Prostate gland (tissue), 2 donors: ENCODE data around the gene AKAP8L. TPM values are rescaled to one million over a fixed set of nuclear protein-coding genes. Genes with fewer than 3 reads are reported as not detected.
"Not testable (repeated sequence)": the region's sequence is repeated elsewhere in the genome, so short reads cannot be mapped to it uniquely, and the experiment has no call there.

Source experiments
- DNase-seq: peaks from one replicate; pipeline ENCODE4 v3.0.0-alpha.2; 2019; ENCODE audit warnings: low spot score
- H3K27ac ChIP-seq, 2 donors: fragments of 200-600 bp; sonication (generic); 2 replicates each; pipeline ENCODE4 v1.5.1; 2017 to 2019
- H3K27me3 ChIP-seq: fragments of 200-600 bp; sonication (generic); replicated peaks from 2 replicates; pipeline ENCODE4 v1.5.1; 2019; ENCODE audit not compliant: insufficient read depth
- H3K36me3 ChIP-seq, 2 donors: fragments of 200-600 bp; sonication (generic); 1 replicate in 1 of 2; 2 replicates in 1 of 2; pipeline versions ENCODE4 v1.5.1 to v1.8.1; 2017 to 2019
- H3K4me1 ChIP-seq: fragments of 200-600 bp; sonication (generic); replicated peaks from 2 replicates; pipeline ENCODE4 v1.5.1; 2019
- H3K4me3 ChIP-seq, 2 donors: fragments of 200-600 bp; sonication (generic); 2 replicates each; pipeline ENCODE4 v1.5.1; 2017 to 2019
- H3K9me3 ChIP-seq: fragments of 200-600 bp; sonication (generic); 2 replicates; pipeline ENCODE4 v1.5.1; 2017
- POLR2A ChIP-seq: fragments of 450-650 bp; IDR thresholded peaks from one replicate; pipeline ENCODE4 v1.6.1; 2016; ENCODE audit warnings: antibody characterized with exemption, mild to moderate bottlenecking
- POLR2AphosphoS5 ChIP-seq: sonication (generic); formaldehyde crosslinking; IDR thresholded peaks from one replicate; pipeline ENCODE4 v1.6.1; 2017; ENCODE audit warnings: antibody characterized with exemption
- WGBS: methylation state at CpG from one replicate; pipeline ENCODE4 v1.1.5; 2018; 5-methylcytosine and 5-hydroxymethylcytosine counted together
- intact Hi-C: fragments of 100-400 bp; cut with DNase I; formaldehyde crosslinking; loops from one replicate; pipeline ENCODE4 v1.14.2; 2022
- microRNA counts, 2 donors: library from miRNA; unstranded; fragments of <30 nt; microRNA quantifications; one replicate each; lab custom pipeline; 2016 to 2017
- microRNA-seq: library from miRNA; unstranded; fragments of <30 nt; microRNA quantifications from one replicate; pipeline ENCODE4, GENCODE V29; 2016
- small RNA-seq, 2 donors: library from RNA; depleted of rRNA; stranded (forward); fragments of <200 nt; gene quantifications; one replicate each; pipeline ENCODE3, GENCODE V24; 2016
- total RNA-seq, 2 donors: library from RNA; depleted of rRNA; stranded (reverse); fragments of >200 nt; gene quantifications; one replicate each; pipeline ENCODE4 v1.1.0, GENCODE V29; 2016
- TF ChIP-seq, protein P1 (sequence below), 4 experiments: fragments of 200-600 bp in 2 of 4; fragments of 450-650 bp in 2 of 4; sonication (generic) in 2 of 4; IDR thresholded peaks; 1 replicate in 3 of 4; 2 replicates in 1 of 4; pipeline ENCODE4 v1.5.1; 2016 to 2019; ENCODE audit warnings: antibody characterized with exemption in 4 of 4, mild to moderate bottlenecking in 2 of 4, moderate library complexity in 2 of 4

The AKAP8L gene
- total RNA-seq, 2 donors from 2014 or later = 107 to 269 TPM

DNA sequence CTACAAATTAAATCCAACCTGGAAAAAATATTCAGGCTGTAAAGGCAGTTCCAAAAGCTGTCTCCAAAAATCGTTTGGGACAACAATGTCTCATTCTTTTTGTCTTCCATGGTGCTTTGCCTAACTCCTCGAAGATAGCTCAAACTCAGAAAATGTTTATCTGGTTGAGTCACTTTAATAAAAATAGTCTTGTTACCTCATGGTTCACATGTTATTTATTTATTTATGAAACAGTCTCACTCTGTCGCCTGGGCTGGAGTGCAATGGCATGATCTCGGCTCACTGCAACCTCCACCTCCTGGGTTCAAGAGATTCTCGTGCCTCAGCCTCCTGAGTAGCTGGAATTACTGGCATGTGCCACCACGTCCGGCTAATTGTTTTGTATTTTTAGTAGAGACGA lies 81.6 kb downstream of the AKAP8L start:
- TF ChIP-seq, protein P1, sequence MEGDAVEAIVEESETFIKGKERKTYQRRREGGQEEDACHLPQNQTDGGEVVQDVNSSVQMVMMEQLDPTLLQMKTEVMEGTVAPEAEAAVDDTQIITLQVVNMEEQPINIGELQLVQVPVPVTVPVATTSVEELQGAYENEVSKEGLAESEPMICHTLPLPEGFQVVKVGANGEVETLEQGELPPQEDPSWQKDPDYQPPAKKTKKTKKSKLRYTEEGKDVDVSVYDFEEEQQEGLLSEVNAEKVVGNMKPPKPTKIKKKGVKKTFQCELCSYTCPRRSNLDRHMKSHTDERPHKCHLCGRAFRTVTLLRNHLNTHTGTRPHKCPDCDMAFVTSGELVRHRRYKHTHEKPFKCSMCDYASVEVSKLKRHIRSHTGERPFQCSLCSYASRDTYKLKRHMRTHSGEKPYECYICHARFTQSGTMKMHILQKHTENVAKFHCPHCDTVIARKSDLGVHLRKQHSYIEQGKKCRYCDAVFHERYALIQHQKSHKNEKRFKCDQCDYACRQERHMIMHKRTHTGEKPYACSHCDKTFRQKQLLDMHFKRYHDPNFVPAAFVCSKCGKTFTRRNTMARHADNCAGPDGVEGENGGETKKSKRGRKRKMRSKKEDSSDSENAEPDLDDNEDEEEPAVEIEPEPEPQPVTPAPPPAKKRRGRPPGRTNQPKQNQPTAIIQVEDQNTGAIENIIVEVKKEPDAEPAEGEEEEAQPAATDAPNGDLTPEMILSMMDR (IDR thresholded peaks at IDR 0.05) = no peak
- no peak for TF ChIP-seq POLR2AphosphoS5
- Histone ChIP-seq H3K4me1 (peaks cover 6% of the 10 kb centered on the region), H3K27ac (no peak overlapping the region), H3K27me3 (no peaks in the 10 kb centered on the region), H3K4me3 (no peak overlapping the region), H3K9me3 (no peaks in the 10 kb centered on the region), H3K36me3 (no peaks in the 10 kb centered on the region)
- DNase-seq = no peak
- WGBS = 64% methylated on average over 8 of the region's 8 CpGs
- intact Hi-C loops = no loop called here

- DNase-seq, H3K4me3 ChIP-seq, intact Hi-C loops, H3K27ac ChIP-seq, H3K27me3 ChIP-seq, H3K4me1 ChIP-seq, H3K36me3 ChIP-seq, H3K9me3 ChIP-seq: not testable (repeated sequence)
- WGBS = 88% methylated on average over 7 of the region's 7 CpGs
Measured at GRCh38 chr19:15335992-15336391, 82.8 kb downstream of the AKAP8L start.

DNA sequence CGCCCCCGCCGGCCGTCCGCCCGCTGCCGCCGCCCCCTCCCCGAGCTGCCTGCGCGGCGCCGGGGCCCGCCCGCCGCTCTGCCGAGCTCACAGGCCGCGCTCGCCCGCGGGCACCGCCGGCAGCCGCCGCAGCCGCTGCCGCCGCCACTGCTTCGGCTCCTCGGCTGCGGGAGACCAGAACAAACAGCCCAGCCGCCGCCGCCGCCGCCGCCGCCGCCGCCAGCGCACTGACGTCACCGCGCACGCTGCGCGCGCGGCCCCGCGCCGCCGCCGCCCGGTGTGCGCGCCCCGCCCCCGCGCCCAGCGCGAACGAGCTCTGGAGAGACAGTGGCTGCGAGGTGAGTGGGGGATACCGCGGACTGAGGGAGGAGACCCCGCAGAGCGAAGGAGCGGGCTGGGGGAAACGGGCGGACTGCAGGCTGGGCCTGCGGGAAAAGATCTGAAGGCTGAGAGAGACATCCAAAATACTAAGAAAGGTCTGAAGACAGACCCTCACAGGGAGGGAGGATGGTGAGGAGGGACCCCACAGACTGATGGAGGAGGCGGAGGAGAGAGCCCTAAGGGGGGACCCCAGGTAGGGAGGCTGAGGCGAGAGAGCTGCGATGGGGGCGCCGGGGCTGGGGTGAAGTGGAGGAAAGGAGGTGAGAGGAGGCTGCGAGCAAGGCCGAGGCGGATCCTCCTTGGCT lies 86.3 kb downstream of the AKAP8L start, which contains the start of gene BRD4:
TSS of gene BRD4 (minus strand) at position 229 of the 686 bp plus-strand sequence. CDS start 59,440 bp downstream, outside the sequence.
- no peak for TF ChIP-seq POLR2A
- peak; percentile 17 for TF ChIP-seq POLR2AphosphoS5
- Histone ChIP-seq H3K9me3 (no peaks in the 10 kb centered on the region), H3K4me3 (peak within 1 kb of the TSS; percentile 90 to 92), H3K27ac (peak within 1 kb of the TSS; percentile 85 to 95), H3K4me1 (peaks cover 9% of the 10 kb centered on the region), H3K27me3 (no peaks in the 10 kb centered on the region), H3K36me3 (no peaks in the 10 kb centered on the region)
- DNase-seq = peak; percentile 51
- WGBS = 3% methylated on average over 55 of the region's 81 CpGs
- intact Hi-C loops = loop anchor here (5.0 kb wide), 2 partner anchors 80 to 85 kb away; partner anchors contain the start of gene AKAP8L

GRCh38 chr19:15331419-15332310 lies 87.1 kb downstream of the AKAP8L start:
- peak; percentile 30 for DNase-seq
- Histone ChIP-seq H3K36me3 (no peaks in the 10 kb centered on the region), H3K4me1 (peaks cover 9% of the 10 kb centered on the region), H3K9me3 (no peaks in the 10 kb centered on the region), H3K27ac (peak overlapping the region; percentile 85 to 95), H3K4me3 (peak overlapping the region; percentile 90 to 92), H3K27me3 (no peaks in the 10 kb centered on the region)
- WGBS = under 1% methylated on average over 72 of the region's 122 CpGs
- intact Hi-C loops = loop anchor here (1.0 to 5.0 kb wide), 3 partner anchors 67 to 86 kb away; partner anchors contain the start of gene AKAP8L
- TF ChIP-seq, protein P1 (IDR thresholded peaks at IDR 0.05) = peak in 1 of 4 experiments; percentile 17
- no peak for TF ChIP-seq POLR2A

DNA sequence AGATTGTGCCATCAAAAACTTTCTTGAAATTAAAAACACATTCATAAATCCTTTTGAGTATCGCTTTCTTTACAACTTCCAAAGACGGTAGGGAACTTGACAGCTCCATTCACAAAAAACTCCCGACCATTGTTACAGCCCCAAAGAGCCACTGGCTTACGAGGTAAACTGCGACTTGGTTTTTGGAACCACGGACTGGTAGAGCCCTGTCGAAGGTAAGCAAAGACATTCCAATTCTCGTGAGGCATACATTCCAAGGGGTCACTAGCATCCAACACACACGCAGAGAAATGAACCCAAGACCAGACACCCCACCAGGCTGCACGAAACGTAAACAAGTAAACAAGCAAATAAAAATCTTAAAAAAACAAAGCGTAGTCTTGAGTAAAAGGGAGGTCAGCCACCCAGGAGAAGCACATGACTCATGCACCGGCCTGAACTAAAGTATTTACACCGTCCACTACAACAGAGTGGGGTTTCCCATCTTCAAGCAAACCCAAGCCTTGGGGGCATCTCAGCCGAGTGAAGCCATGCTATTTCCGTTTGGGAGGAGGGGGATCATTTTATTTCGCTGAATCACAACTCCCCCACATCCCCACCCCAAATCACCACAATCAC lies 87.9 kb downstream of the AKAP8L start:
- Histone ChIP-seq H3K4me1 (peaks cover 9% of the 10 kb centered on the region), H3K27ac (peak overlapping the region; percentile 85 to 95), H3K36me3 (no peaks in the 10 kb centered on the region), H3K4me3 (peak overlapping the region; percentile 90 to 92), H3K9me3 (no peaks in the 10 kb centered on the region), H3K27me3 (no peaks in the 10 kb centered on the region)
- DNase-seq = no peak
- WGBS = 4% methylated on average over 17 of the region's 17 CpGs
- intact Hi-C loops = loop anchor here (1.0 to 5.0 kb wide), 3 partner anchors 67 to 86 kb away; partner anchors contain the start of gene AKAP8L
- TF ChIP-seq POLR2A (no peak), POLR2AphosphoS5 (no peak)
- TF ChIP-seq, protein P1 (IDR thresholded peaks at IDR 0.05) = no peak

MicroRNA genes within 50 kb of the gene (microRNA counts, 767-probe panel; counts per million panel counts)
- 0 to 431 counts per million in 2 donors for microRNA hsa-miR-1470 (lab: Ali Mortazavi, UCI)

Small RNAs within 50 kb of the gene (microRNA-seq; reads per million reads assigned to microRNA genes)
- gene MIR1470 = not detected

Small RNAs within 50 kb of the gene (small RNA-seq; reads per million reads assigned to genes)
- gene AC005776.1 (0 reads per million in 2 donors), gene MIR1470 (0 reads per million in 2 donors)

Other genes starting within 250 kb of the AKAP8L start
- gene NOTCH3, start 218.0 kb downstream of the AKAP8L start, total RNA-seq = 10 to 100 TPM; 31.8 to 48.0 TPM
- gene EPHX3, start 186.5 kb downstream of the AKAP8L start, total RNA-seq = 1 to 10 TPM; 1.4 to 1.6 TPM
- 10 to 100 TPM; 45.6 to 76.0 TPM for gene BRD4, start 86.4 kb downstream of the AKAP8L start, total RNA-seq
- gene AKAP8, start 39.2 kb downstream of the AKAP8L start, total RNA-seq = 10 to 100 TPM; 30.3 to 34.2 TPM
- 10 to 100 TPM; 55.9 to 93.3 TPM for gene WIZ, start 31.0 kb upstream of the AKAP8L start, total RNA-seq
- 1 to 10 TPM; 2.8 to 4.3 TPM for gene RASAL3, start 45.6 kb upstream of the AKAP8L start, total RNA-seq
- 10 to 100 TPM in 1 of 2 donors, 1 to 10 TPM in 1; 9.2 to 31.9 TPM for gene PGLYRP2, start 60.5 kb upstream of the AKAP8L start, total RNA-seq
- 10 to 100 TPM; 28.9 to 48.1 TPM for gene CYP4F22, start 89.5 kb upstream of the AKAP8L start, total RNA-seq
- gene CYP4F8, start 196.2 kb upstream of the AKAP8L start, total RNA-seq = 10 to 100 TPM; 14.9 to 67.3 TPM
- 1 to 10 TPM in 1 of 2 donors, under 1 TPM in 1; 0.28 to 2.0 TPM for gene CYP4F3, start 221.9 kb upstream of the AKAP8L start, total RNA-seq